Keratinocyte (primary cell): ENCODE results near the gene LRRC4. TPM values are rescaled to one million over a fixed set of nuclear protein-coding genes. Genes with fewer than 3 reads are reported as not detected.

Source experiments
- DNase-seq: peaks from one replicate; pipeline ENCODE4 v3.0.0-alpha.2; 2011; ENCODE audit warnings: low read depth, missing footprints, low spot score
- FAIRE-seq: peaks from 2 replicates; lab custom pipeline; 2011; peaks lifted over from hg19 to GRCh38; lab: Jason Lieb, UNC
- H2AFZ ChIP-seq: 2 replicates; pipeline ENCODE4 v1.6.0; 2012; ENCODE audit warnings: low read length, control low read depth, inconsistent platforms; ENCODE audit not compliant: control insufficient read depth
- H3K27ac ChIP-seq: 2 replicates; pipeline ENCODE4 v1.5.1; 2011; ENCODE audit warnings: low read length; ENCODE audit not compliant: control insufficient read depth, insufficient read depth
- H3K27me3 ChIP-seq: 3 replicates; pipeline ENCODE4 v1.6.0; 2011; ENCODE audit warnings: low read length; ENCODE audit not compliant: control insufficient read depth, insufficient read depth; ENCODE audit errors: extremely low read depth
- H3K36me3 ChIP-seq, 2 experiments: 2 replicates in 1 of 2; 3 replicates in 1 of 2; pipeline ENCODE4 v1.5.1; 2011; ENCODE audit warnings: low read length in 2 of 2, mild to moderate bottlenecking in 1 of 2; ENCODE audit not compliant: control insufficient read depth in 2 of 2, insufficient read depth in 2 of 2; ENCODE audit errors: extremely low read depth in 1 of 2
- H3K4me1 ChIP-seq: 3 replicates; pipeline ENCODE4 v1.5.1; 2011; ENCODE audit warnings: low read length; ENCODE audit not compliant: control insufficient read depth, insufficient read depth; ENCODE audit errors: extremely low read depth
- H3K4me2 ChIP-seq: 3 replicates; pipeline ENCODE4 v1.6.0; 2011; ENCODE audit warnings: low read depth, low read length; ENCODE audit not compliant: control insufficient read depth, insufficient read depth; ENCODE audit errors: extremely low read depth
- H3K4me3 ChIP-seq, 3 experiments: fragments of 200-600 bp in 1 of 3; sonication (generic) in 1 of 3; 2 replicates in 2 of 3; 3 replicates in 1 of 3; pipeline ENCODE4 v1.5.1; 2011 to 2016; ENCODE audit warnings: low read length in 3 of 3, mild to moderate bottlenecking in 3 of 3, control low read depth in 2 of 3, inconsistent platforms in 1 of 3, low read depth in 1 of 3, mixed read lengths in 1 of 3, mixed run types in 1 of 3, moderate library complexity in 1 of 3; ENCODE audit not compliant: control insufficient read depth in 2 of 3, insufficient read depth in 2 of 3; ENCODE audit errors: extremely low read depth in 1 of 3
- H3K79me2 ChIP-seq: 2 replicates; pipeline ENCODE4 v1.6.0; 2012; ENCODE audit warnings: low read length; ENCODE audit not compliant: control insufficient read depth, insufficient read depth
- H3K9ac ChIP-seq: 3 replicates; pipeline ENCODE4 v1.6.0; 2011; ENCODE audit warnings: low read length; ENCODE audit not compliant: control insufficient read depth, insufficient read depth; ENCODE audit errors: extremely low read depth
- H3K9me1 ChIP-seq: 3 replicates; pipeline ENCODE4 v1.6.0; 2011; ENCODE audit warnings: low read length; ENCODE audit not compliant: control insufficient read depth, insufficient read depth; ENCODE audit errors: extremely low read depth
- H3K9me3 ChIP-seq: 2 replicates; pipeline ENCODE4 v1.5.1; 2012; ENCODE audit warnings: low read depth, low read length; ENCODE audit not compliant: control insufficient read depth
- H4K20me1 ChIP-seq: 3 replicates; pipeline ENCODE4 v1.6.0; 2011; ENCODE audit warnings: low read length; ENCODE audit not compliant: control insufficient read depth, insufficient read depth; ENCODE audit errors: extremely low read depth
- CTCF ChIP-seq, 3 experiments: IDR thresholded peaks in 1 of 3; conservative IDR thresholded peaks in 1 of 3; optimal IDR thresholded peaks in 1 of 3; 2 replicates in 2 of 3; 3 replicates in 1 of 3; pipeline versions ENCODE3 to v1.5.1; 2011; ENCODE audit warnings: low read length in 3 of 3, mild to moderate bottlenecking in 3 of 3, moderate library complexity in 2 of 3, control low read depth in 1 of 3, inconsistent platforms in 1 of 3; ENCODE audit not compliant: insufficient read depth in 2 of 3; ENCODE audit errors: extremely low read depth in 1 of 3
- EZH2 ChIP-seq: IDR thresholded peaks from one replicate; pipeline ENCODE4 v1.6.1; 2012; ENCODE audit warnings: inconsistent platforms, mild to moderate bottlenecking, low read length, moderate library complexity
- dilution Hi-C: fragments of 300-500 bp; cut with MboI; formaldehyde crosslinking; loops from one replicate; pipeline ENCODE4 v1.7.0; 2020; ENCODE audit warnings: low sequenced_read_pairs; ENCODE audit not compliant: extremely low pct_ligation_motif_present
- polyA plus RNA-seq, 5 experiments: library from polyadenylated mRNA; depleted of rRNA in 3 of 5; stranded (reverse) in 3 of 5; stranded (forward) in 1 of 5; unstranded in 1 of 5; fragments of >200 nt; gene quantifications; 1 replicate in 1 of 5; 2 replicates in 3 of 5; 3 replicates in 1 of 5; pipeline versions ENCODE4 v1.2.1 to v1.2.3, GENCODE V29; 2011 to 2012; ENCODE audit warnings: missing spikeins in 2 of 5, low read depth in 1 of 5, low replicate concordance in 1 of 5

Gene LRRC4
- polyA plus RNA-seq, 1 donor (not counting 4 experiments of a cell fraction or from before 2014, with no cell fraction given): 0.07 TPM

GRCh38 chr7:128004623-128005022 lies 26.6 kb downstream of the LRRC4 start:
- Histone ChIP-seq H3K9me3 (no peaks in the 10 kb centered on the region), H3K4me1 (no peaks in the 10 kb centered on the region), H2AFZ (no peak overlapping the region), H3K9me1 (no peaks in the 10 kb centered on the region), H3K4me3 (no peak overlapping the region), H3K36me3 (peaks cover 11 to 14% of the 10 kb centered on the region in 2 experiments), H3K4me2 (no peak overlapping the region), H3K27ac (no peak overlapping the region), H4K20me1 (no peaks in the 10 kb centered on the region), H3K9ac (no peak overlapping the region), H3K27me3 (no peaks in the 10 kb centered on the region), H3K79me2 (no peaks in the 10 kb centered on the region)
- TF ChIP-seq CTCF (optimal IDR thresholded peaks at IDR 0.05 in 1 of 3, IDR thresholded peaks at IDR 0.05 in 1 of 3, conservative IDR thresholded peaks at IDR 0.05 in 1 of 3; ENCODE audit: extremely low read depth in 1 of 3, insufficient read depth in 2 of 3, low read length in 3 of 3) (no peak), EZH2 (no peak)
- no peak for DNase-seq
- dilution Hi-C loops: no loop called here
- no peak for FAIRE-seq

DNA sequence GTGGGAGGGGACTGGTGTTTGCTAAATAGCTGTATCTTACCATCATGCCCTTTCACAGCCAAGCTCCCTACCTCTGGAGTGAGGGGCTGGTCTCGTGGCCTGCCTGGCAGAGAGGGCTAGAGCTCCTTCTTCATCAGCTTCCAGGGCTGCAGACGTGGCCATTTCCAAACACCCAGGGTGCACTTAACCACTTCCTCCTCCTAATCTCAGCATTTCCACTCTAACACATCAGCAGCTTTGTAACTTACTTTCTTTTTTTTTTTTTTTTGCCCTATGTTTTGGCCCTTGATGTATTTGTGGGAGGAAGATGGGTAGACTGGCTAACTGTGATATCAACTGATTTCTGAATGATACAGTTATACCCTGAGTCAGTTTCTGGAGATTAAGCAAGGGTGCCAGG lies 27.4 kb downstream of the LRRC4 start:
- Histone ChIP-seq H3K4me1 (no peaks in the 10 kb centered on the region), H3K27me3 (no peaks in the 10 kb centered on the region), H2AFZ (no peak overlapping the region), H3K79me2 (no peaks in the 10 kb centered on the region), H3K4me2 (no peak overlapping the region), H3K36me3 (peaks cover 11 to 14% of the 10 kb centered on the region in 2 experiments), H3K9me1 (no peaks in the 10 kb centered on the region), H3K9me3 (no peaks in the 10 kb centered on the region), H4K20me1 (no peaks in the 10 kb centered on the region), H3K27ac (no peak overlapping the region), H3K4me3 (no peak overlapping the region), H3K9ac (no peak overlapping the region)
- TF ChIP-seq EZH2: no peak
- TF ChIP-seq CTCF (optimal IDR thresholded peaks at IDR 0.05 in 1 of 3, IDR thresholded peaks at IDR 0.05 in 1 of 3, conservative IDR thresholded peaks at IDR 0.05 in 1 of 3; ENCODE audit: extremely low read depth in 1 of 3, insufficient read depth in 2 of 3, low read length in 3 of 3): no peak
- DNase-seq (no peak), FAIRE-seq (no peak)
- dilution Hi-C loops: no loop called here
